HepG2 (cell line): Measurements from ENCODE around the gene ECSIT. TPM values are rescaled to one million over a fixed set of nuclear protein-coding genes. Genes with fewer than 3 reads are reported as not detected.
A peak's percentile ranks its signal among the peaks of the same experiment; 100 is the strongest.

Source experiments
- ARID4A ChIP-seq: sonication (generic); formaldehyde crosslinking; IDR thresholded peaks from 2 replicates; pipeline ENCODE4 v1.5.0; 2020; ENCODE audit warnings: mild to moderate bottlenecking, missing genetic modification reagents, borderline replicate concordance
- BRD4 ChIP-seq: sonication (generic); formaldehyde crosslinking; IDR thresholded peaks from 2 replicates; pipeline ENCODE4 v1.4.0; 2020; ENCODE audit warnings: missing genetic modification reagents
- CC2D1A ChIP-seq: sonication (generic); formaldehyde crosslinking; IDR thresholded peaks from 2 replicates; pipeline ENCODE4 v1.8.1; 2023; ENCODE audit warnings: mild to moderate bottlenecking, missing genetic modification reagents
- ERF ChIP-seq: IDR thresholded peaks from 2 replicates; pipeline ENCODE4 v1.6.1; 2018; ENCODE audit warnings: missing biosample characterization, missing genetic modification reagents
- FOXA3 ChIP-seq: IDR thresholded peaks from 2 replicates; pipeline ENCODE4 v1.6.1; 2016; ENCODE audit warnings: missing genetic modification reagents, missing compliant biosample characterization
- FOXC1 ChIP-seq: sonication (generic); formaldehyde crosslinking; IDR thresholded peaks from 2 replicates; pipeline ENCODE4 v1.8.0; 2022; ENCODE audit warnings: mild to moderate bottlenecking, missing genetic modification reagents, borderline replicate concordance
- MED1 ChIP-seq: sonication (generic); formaldehyde crosslinking; IDR thresholded peaks from 2 replicates; pipeline ENCODE4 v1.4.0; 2020; ENCODE audit warnings: missing genetic modification reagents
- MED8 ChIP-seq: sonication (generic); formaldehyde crosslinking; IDR thresholded peaks from 2 replicates; pipeline ENCODE4 v1.8.1; 2023; ENCODE audit warnings: mild to moderate bottlenecking, missing genetic modification reagents; ENCODE audit not compliant: insufficient replicate concordance
- MIER3 ChIP-seq: IDR thresholded peaks from 2 replicates; pipeline ENCODE4 v1.6.1; 2016; ENCODE audit warnings: missing compliant biosample characterization, borderline replicate concordance
- NRL ChIP-seq: sonication (generic); formaldehyde crosslinking; IDR thresholded peaks from 2 replicates; pipeline ENCODE4 v1.5.0; 2020; ENCODE audit warnings: missing genetic modification reagents, mild to moderate bottlenecking, moderate library complexity, borderline replicate concordance
- RBFOX2 ChIP-seq: fragments of 200-400 bp; formaldehyde crosslinking; IDR thresholded peaks from 2 replicates; pipeline ENCODE4 v1.6.1; 2017; ENCODE audit warnings: low read depth, mild to moderate bottlenecking, low read length
- SALL1 ChIP-seq: sonication (generic); formaldehyde crosslinking; IDR thresholded peaks from 2 replicates; pipeline ENCODE4 v1.8.0; 2022; ENCODE audit warnings: mild to moderate bottlenecking, missing genetic modification reagents
- SALL2 ChIP-seq: sonication (generic); formaldehyde crosslinking; IDR thresholded peaks from 2 replicates; pipeline ENCODE4 v1.8.1; 2023; ENCODE audit warnings: mild to moderate bottlenecking, missing genetic modification reagents, inconsistent platforms
- ZBTB43 ChIP-seq: sonication (generic); formaldehyde crosslinking; conservative IDR thresholded peaks from 2 replicates; pipeline ENCODE4 v1.4.0; 2020; ENCODE audit warnings: missing genetic modification reagents
- ZFP36L1 ChIP-seq: sonication (generic); formaldehyde crosslinking; IDR thresholded peaks from 2 replicates; pipeline ENCODE4 v1.8.0; 2022; ENCODE audit warnings: mild to moderate bottlenecking, missing genetic modification reagents, moderate library complexity
- ZFY ChIP-seq: sonication (generic); formaldehyde crosslinking; IDR thresholded peaks from 2 replicates; pipeline ENCODE4 v1.4.0; 2020; ENCODE audit warnings: missing genetic modification reagents
- ZNF510 ChIP-seq: sonication (generic); formaldehyde crosslinking; IDR thresholded peaks from 2 replicates; pipeline ENCODE4 v1.4.0; 2020; ENCODE audit warnings: low read depth, mild to moderate bottlenecking, missing genetic modification reagents
- ZNF749 ChIP-seq: sonication (generic); formaldehyde crosslinking; IDR thresholded peaks from 2 replicates; pipeline ENCODE4 v1.8.0; 2022; ENCODE audit warnings: mild to moderate bottlenecking, missing genetic modification reagents, moderate library complexity, borderline replicate concordance
- ZNF780A ChIP-seq: sonication (generic); formaldehyde crosslinking; IDR thresholded peaks from 2 replicates; pipeline ENCODE4 v1.8.0; 2022; ENCODE audit warnings: mild to moderate bottlenecking, missing genetic modification reagents, moderate library complexity
- polyA plus RNA-seq, 8 experiments: library from polyadenylated mRNA; depleted of rRNA in 3 of 8; stranded (reverse) in 7 of 8; unstranded in 1 of 8; fragments of >200 nt; fragmentation: Illumina TruSeq in 4 of 8; extraction: Trizol in 4 of 8; gene quantifications; 2 replicates each; pipeline versions ENCODE4 v1.2.1 to v1.2.3, GENCODE V29; 2011 to 2016; ENCODE audit warnings: low read depth in 4 of 8, missing spikeins in 1 of 8, mixed read lengths in 1 of 8; ENCODE audit not compliant: insufficient read depth in 1 of 8
- total RNA-seq, 5 experiments: library from RNA; depleted of rRNA; stranded (reverse); fragments of >200 nt; fragmentation: Illumina TruSeq; extraction: Trizol; gene quantifications; 2 replicates each; pipeline ENCODE4 v1.2.3, GENCODE V29; 2016; ENCODE audit warnings: low read depth in 1 of 5
- TF ChIP-seq, protein P1 (sequence below): sonication (generic); formaldehyde crosslinking; IDR thresholded peaks from 2 replicates; pipeline ENCODE4 v1.4.0; 2020; ENCODE audit warnings: missing genetic modification reagents

Gene ECSIT
- total and polyA plus RNA-seq, 2 of the 13 experiments (the other 11 are each of a cell fraction or from before 2014, with no cell fraction given) = 36.4 to 62.3 TPM

DNA sequence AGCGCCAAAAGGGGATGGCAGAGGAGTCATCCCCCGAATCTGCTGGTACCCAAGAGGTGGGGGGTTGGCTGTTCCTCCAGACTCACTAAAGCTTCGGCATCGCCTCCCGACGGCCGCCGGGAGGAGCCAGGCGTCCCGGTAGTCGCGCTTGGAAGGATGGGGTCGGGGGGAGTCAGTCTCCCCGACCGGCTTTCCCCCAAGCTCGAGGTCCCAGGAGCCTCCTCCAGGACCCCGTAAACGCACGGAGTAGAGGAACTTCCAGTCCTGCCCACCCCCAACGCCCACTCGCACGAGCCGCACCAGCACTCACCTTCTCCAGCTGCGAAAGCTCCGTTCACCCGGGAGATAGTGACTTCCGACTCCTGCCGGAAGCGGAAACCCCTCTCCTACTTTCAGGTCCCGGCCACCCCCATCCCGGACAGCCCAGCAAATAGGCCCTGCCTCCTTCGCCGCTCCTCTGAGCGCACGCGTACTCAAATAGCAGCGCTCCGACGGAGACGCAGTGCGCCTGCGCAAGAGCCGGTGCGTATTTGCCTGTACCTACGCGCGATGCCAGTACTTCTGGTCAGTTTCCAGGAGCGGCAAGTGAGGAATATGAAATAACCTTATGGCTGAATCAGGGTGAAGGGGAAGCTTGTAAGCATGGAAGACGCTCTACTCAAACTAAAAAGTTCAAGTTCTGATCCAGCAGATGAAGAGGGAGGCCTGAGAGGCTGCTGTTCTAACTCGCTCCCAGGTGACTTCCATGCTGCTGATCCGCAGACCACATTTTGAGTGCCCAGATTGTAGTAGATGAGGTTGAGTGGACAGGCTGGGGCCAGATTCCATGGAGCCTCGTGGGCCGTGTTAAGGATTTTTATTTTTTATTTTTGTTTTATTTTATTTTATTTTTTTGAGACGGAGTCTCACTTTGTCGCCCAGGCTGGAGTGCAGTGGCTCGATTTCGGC, 30.2 kb upstream of the ECSIT start, which contains the start of gene ELOF1 (continued):
- TF ChIP-seq ZNF749 (CRISPR knock-in tag) = no peak
- TF ChIP-seq ERF (CRISPR knock-in tag) = peak; percentile 51; the same call in 1 of the 2 replicates
- no peak for TF ChIP-seq ZFP36L1
- TF ChIP-seq CC2D1A (CRISPR knock-in tag) = no peak
- peak; percentile 64; the same call in 1 of the 2 replicates for TF ChIP-seq ZFY (CRISPR knock-in tag)
- TF ChIP-seq RBFOX2 = peak; percentile 76
- peak; percentile 51 for TF ChIP-seq MED8 (CRISPR knock-in tag)
- no peak for TF ChIP-seq ZNF780A (CRISPR knock-in tag)
- TF ChIP-seq, protein P1, sequence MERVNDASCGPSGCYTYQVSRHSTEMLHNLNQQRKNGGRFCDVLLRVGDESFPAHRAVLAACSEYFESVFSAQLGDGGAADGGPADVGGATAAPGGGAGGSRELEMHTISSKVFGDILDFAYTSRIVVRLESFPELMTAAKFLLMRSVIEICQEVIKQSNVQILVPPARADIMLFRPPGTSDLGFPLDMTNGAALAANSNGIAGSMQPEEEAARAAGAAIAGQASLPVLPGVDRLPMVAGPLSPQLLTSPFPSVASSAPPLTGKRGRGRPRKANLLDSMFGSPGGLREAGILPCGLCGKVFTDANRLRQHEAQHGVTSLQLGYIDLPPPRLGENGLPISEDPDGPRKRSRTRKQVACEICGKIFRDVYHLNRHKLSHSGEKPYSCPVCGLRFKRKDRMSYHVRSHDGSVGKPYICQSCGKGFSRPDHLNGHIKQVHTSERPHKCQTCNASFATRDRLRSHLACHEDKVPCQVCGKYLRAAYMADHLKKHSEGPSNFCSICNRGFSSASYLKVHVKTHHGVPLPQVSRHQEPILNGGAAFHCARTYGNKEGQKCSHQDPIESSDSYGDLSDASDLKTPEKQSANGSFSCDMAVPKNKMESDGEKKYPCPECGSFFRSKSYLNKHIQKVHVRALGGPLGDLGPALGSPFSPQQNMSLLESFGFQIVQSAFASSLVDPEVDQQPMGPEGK = peak; percentile 37
- peak; percentile 98 for TF ChIP-seq FOXA3
- no peak; the same call in 1 of the 2 replicates for TF ChIP-seq MED1
- no peak for TF ChIP-seq ZBTB43 (CRISPR knock-in tag)
- TF ChIP-seq SALL2 = peak; percentile 61
- TF ChIP-seq NRL (CRISPR knock-in tag) = no peak; the same call in 1 of the 2 replicates
- TF ChIP-seq BRD4 = no peak
- TF ChIP-seq SALL1 (CRISPR knock-in tag) = peak; percentile 58
- TF ChIP-seq ARID4A (CRISPR knock-in tag) = peak; percentile 91
- no peak for TF ChIP-seq ZNF510 (CRISPR knock-in tag)
- TF ChIP-seq FOXC1 (CRISPR knock-in tag) = peak; percentile 93; the same call in 1 of the 2 replicates
- no peak for TF ChIP-seq MIER3 (CRISPR knock-in tag)
